Measurements from ENCODE around the gene HSPA9.

The HSPA9 gene

DNA sequence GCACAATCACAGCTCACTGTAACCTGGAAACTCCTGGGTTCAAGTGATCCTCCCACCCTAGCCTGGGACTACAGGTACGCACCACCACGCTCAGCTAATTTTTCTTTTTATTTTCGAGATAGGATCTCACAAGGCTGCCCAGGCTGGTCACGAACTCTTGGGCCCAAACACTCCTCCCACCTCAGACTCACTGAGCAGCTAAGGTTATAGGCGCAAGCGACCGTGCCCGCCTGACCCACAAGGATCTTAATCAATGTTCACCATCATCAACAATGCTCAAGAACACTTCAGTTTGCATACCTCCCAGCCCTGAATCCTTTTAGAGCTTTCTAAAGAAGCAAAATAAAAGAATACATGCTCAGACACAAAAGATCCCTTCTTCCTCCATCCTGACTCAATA lies 45.4 kb downstream of the HSPA9 start:
- DNase-seq (ENCODE audit: low spot score), result no peak

DNA sequence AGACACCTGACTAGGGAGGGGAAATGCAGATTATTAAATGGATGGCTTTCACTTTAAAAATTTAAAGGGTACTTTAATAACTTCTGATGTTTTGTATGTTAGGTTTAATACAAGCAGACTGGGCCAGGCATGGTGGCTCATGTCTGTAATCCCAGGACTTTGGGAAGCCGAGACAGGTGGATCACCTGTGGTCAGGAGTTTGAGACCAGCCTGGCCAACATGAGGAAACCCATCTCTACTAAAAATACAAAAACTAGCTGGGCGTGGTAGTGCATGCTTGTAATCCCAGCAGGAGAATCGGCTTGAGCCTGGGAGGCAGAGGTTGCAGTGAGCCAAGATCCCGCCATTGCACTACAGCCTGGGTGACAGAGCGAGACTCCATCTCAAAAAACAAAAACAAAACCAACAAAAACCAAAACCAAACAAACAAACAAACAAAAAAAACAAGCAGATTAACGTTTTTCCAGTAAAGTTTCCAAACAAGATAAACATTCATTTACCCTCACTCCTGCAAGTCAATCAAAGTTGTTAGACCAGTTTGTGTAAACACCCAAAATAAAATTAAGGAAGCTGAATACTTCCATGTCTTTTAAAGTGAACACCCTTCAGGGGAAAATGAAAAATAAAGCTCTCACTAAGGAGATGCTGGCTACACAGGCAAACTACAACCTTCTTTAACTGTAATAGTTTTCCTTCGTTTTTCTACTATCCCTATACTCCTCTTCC lies 46.3 kb downstream of the HSPA9 start:
- no peak for DNase-seq (ENCODE audit: low spot score)

DNA sequence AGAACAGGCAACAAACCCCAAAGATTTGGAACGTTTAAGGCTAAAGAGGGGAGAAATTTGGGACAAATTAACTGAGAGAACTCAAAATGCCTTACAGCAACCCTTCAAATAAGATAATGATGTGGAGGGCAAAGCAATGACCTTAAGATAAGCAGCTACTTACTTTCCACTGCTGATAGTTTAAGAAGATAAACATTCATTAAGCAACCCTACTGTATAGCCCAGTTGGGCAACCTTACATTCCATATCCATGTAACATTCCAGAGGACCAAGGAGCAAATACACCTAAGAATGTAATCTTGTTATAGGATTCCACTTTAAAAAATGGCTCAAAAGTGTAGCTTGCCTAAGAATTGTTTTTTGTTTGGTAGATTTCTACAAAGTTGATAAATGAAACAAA lies 47.0 kb downstream of the HSPA9 start:
- no peak for DNase-seq (ENCODE audit: low spot score)

DNA sequence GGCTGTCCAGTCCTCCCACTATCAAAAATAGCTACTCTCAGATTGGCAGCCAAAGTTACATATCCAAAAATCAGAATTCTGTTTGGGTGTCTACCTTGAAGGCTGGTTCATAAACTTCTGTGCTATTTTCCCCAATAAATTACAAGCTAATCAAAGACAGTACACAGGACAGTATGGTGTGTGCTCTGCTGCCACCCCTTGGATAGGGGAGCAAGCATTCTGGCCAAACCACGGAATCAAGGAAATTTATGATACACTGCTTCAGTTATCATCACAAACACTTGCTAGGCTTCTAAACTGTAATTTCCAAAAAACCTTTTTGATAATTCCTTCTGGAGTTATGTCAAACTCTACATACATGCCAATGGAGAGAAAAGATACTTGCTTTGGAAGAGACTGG lies 48.0 kb downstream of the HSPA9 start:
- peak; percentile 25 for DNase-seq (ENCODE audit: low spot score)

DNA sequence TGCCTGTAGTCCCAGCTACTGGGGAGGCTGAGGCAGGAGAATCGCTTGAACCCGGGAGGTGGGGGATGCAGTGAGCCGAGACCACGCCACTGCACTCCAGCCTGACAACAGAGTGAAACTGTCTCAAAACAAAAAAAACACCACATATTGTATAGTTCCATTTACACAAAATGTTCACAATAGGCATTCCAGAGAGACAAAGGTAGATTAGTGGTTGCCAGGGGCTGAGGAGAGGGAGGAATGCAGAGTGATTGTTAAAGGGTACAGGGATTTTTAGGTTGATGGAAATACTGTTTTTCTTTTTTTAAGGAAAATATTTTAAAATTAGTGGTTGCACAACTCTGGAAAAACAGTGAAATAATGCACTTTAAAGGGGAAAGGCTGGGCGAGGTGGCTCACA lies 51.8 kb downstream of the HSPA9 start:
- DNase-seq (ENCODE audit: low spot score), result no peak

DNA sequence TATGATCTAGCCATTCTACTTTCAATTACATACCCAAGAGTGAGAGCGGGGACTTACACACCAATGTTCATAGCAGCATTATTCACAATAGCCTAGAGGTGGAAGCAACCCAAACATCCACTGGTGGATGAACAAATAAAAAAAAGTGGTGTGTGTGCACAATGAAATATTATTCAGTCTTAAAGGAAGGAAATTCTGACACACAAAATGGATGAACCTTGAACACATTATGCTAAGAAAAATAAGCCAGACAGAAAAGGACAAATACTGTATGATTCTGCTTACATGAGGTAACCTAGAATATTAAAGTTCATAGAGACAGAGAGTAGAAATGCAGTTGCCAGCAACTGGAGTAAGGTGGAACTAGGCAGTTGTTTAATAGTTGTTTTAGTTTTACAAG lies 54.2 kb downstream of the HSPA9 start:
- no peak for DNase-seq (ENCODE audit: low spot score)

DNA sequence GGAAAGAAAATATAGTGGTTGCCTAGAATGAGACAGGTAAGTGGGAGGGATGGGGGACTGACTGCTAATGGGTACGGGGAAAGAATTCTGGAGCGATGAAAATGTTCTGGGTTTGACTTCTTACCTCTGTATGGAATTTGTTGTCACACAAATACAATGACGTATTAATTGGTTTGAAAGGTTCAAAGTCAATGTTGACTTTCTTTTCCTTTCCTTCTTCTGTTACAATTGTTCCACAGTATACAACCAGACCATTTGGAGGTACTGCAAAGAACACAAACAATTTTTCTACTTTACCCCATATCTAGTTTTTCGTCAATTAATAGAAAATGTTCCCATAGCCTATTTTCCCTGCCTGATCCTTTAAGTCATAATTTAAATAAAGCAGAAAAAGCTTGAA lies 57.8 kb downstream of the HSPA9 start:
- DNase-seq (ENCODE audit: low spot score), result no peak

DNA sequence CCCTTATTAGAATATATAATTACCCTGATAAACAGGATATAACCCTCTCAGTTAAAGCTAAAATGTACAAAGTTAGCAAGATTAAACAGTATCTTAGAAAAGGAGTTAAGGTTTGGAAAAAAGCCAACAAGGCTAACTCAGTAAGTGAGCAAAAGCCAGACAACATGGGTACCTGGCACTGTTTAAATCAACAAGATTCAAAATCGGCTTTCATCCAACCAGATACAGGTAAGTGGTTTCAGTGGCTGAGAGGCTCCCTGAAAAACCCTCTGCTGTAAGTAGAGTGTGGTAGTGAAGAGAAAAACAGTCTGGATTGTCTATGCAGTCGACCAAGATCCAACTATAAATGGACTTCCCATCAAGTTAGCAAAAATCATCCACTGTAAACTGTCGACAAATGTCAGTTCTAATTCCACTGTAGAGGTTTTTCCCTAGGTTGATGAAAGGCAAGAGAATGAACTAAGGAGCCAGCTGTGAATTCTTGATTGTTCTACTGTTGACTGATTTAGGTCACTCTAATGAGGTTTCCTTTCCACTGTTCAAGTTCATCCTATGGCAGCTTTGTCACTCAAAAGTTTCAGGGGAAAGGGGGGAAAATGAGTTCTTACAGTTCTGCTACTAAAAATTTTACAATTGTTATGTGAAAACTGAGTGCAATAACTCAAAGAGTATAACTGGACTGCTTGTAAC lies 59.5 kb downstream of the HSPA9 start:
- no peak for DNase-seq (ENCODE audit: low spot score)

DNA sequence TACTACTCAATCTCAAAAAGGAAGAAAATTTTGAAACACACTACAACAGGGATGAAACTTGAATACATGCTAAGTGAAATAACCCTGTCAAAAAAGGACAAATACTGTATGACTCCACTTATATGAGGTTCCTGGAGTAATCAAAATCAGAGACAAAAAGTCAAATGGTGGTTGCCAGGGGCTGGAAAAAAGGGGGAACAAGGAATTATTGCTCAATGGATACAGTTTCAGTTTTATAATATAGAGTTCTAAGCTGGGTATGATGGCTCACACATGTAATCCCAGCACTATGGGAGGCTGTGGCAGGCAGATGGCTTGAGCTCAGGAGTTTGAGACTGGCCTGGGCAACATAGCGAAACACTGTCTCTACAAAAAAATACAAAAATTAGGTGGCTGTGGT lies 61.2 kb downstream of the HSPA9 start:
- no peak for DNase-seq (ENCODE audit: low spot score)

DNA sequence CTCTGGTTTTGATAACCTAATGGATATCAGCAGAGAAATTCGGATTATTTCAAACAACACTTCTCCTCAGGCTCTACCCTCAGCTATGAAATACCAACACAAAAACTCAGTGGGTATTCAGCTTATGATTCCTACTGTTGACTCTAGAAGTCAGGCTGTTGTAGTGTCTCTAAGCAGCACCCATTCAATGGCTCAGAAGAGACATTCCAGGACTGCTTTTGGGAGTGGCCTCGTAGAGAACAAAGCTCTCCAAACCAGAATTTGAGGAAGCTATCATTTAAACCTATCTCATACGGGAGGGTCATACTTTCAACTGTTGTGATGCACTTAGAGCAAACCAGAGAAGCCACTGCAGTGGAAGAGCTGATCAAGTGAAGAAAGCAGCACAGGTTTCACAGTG lies 66.2 kb downstream of the HSPA9 start:
- no peak for DNase-seq (ENCODE audit: low spot score)

DNA sequence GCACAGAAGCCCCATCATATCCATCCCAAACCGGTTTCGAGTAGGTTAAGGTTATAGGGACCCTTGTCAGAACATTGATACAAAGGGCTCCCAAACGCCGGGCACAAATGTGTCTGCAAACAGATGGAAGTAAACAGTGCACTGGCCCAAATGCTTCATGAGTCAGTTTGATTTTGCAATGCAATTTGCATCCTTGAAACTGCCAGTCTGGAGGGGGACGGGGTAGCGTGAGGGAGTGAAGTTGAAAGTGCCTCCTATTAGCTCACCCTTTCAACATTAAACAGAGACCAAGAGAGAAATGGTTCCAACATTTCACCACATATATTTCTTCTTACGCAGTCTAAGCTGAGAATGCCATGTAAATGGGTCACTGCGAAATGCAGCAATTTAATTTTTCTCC lies 67.7 kb downstream of the HSPA9 start:
- DNase-seq (ENCODE audit: low spot score), result peak; percentile 71

DNA sequence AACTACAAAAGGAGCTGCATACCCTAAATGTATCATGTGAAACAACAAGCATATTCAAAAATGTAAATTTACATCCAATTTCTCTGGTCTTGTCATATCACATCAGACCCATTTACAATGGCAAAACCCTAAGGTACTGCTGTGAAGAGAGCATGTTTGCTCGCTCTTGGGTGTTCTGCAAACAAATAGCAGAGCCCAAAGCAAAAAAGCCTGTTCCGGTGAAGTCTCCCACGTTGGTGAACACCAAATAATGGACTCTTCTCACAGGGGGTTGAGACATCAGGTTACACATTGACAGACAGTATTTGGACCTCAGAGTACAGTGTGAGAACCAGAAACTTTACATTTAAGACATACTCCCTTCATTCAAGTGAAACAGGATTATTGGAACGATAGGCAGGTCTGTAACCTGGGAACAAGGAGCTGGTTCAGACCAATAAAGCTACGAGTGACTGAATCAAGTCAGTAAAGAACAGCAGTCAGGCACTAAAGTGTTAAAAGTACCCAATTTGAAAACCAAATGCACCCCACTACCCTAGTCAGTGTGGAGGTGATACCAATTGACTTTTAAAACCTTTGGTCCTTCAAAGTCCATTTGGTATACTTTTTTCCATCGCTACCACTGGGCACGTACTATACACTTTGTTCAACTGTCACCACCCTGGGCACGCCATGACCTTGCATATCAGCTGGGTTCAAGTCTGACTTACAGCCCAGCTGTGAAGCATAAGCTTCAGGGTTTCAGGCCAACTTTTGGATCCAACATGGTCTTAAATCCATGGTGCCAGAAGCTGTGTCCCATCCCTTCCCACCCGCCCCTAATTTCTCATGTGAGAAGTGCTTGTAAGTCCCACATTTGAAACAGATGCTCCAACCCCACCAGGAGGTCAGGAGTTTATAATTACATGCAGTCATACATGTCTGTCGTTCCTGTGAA lies 68.6 kb downstream of the HSPA9 start:
- no peak for DNase-seq (ENCODE audit: low spot score)

DNA sequence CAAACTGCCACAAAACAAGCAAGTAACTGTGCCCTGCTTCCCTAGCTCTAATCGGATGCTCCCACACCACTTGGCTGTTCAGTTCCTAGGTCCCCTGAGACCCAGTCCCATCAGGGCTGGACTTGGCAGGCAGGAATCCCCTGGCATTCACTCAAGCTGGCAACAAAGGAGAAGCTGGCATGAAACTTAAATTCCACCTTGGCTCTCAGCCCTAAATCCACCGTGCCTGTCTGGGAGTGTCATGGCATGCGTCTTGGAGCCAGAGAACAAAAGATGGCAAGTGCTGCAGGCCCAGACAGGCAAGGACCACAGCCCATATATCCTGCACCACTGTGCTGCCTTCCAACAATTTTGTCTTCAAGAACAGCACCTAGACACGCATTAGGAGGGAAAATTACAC lies 70.4 kb downstream of the HSPA9 start:
- peak; percentile 26 for DNase-seq (ENCODE audit: low spot score)

All from GM03348 (cell line).